NB4 (cell line): ENCODE measurements around the gene ZSWIM5.

ENCODE experiments used
- CTCF ChIP-seq: IDR thresholded peaks from one replicate; pipeline ENCODE4 v1.5.1; 2012; ENCODE audit warnings: low read depth, low read length
- MYC ChIP-seq: IDR thresholded peaks from 2 replicates; pipeline ENCODE4 v1.6.1; 2011; ENCODE audit warnings: low read depth, low read length
- POLR2A ChIP-seq: IDR thresholded peaks from 2 replicates; pipeline ENCODE4 v1.6.1; 2011; ENCODE audit warnings: mild to moderate bottlenecking; ENCODE audit not compliant: insufficient read length; ENCODE audit errors: extremely low read depth

DNA sequence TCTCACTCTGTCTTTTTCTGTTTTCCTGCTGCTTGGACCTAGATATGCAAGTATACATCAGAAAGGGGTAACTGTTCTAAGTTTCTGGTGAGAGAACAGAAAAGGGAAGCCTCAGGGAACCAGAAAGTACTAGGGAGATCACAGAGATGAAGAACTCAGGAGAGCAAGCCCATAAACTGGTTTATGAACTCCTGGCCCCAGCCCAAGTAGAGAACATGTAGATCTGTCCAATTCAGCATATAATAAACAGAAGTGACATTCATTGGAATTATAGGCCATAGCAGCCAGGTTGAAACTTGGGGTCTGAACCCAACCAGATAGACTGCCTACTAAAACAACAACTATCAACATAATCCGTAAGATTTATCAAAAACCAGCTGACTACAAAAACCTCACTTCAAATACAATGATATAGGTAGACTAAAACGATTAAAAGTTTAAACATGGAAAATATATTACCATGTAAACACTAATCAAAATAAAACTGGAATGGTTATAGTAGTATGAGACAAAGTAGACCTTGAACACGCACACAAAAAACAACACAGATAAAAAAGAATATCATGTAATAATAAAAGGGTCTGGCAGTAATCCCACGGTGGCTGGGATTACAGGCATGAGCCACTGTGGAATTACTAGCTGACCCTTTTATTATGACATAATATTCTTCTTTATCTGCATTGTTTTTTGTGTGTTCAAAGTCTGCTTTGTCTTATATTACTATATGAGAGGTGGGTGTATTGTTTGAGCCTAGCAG, 65.0 kb downstream of the ZSWIM5 start:
- no peak for TF ChIP-seq POLR2A
- TF ChIP-seq CTCF: no peak
- no peak for TF ChIP-seq MYC
